KMS-11 (cell line): Measurements from ENCODE around the gene TMA16.
"Not testable (repeated sequence)": the region's sequence is repeated elsewhere in the genome, so short reads cannot be mapped to it uniquely, and the experiment has no call there.

Experiments
- H2AFZ ChIP-seq: fragments of 200-600 bp; sonication (generic); 2 replicates; pipeline ENCODE4 v1.6.1; 2016; ENCODE audit warnings: antibody characterized with exemption, mixed run types, low read depth
- H3K27ac ChIP-seq: fragments of 200-600 bp; sonication (generic); 2 replicates; pipeline ENCODE4 v1.6.1; 2016; ENCODE audit warnings: mild to moderate bottlenecking, mixed run types
- H3K27me3 ChIP-seq: fragments of 200-600 bp; sonication (generic); 2 replicates; pipeline ENCODE4 v1.6.1; 2017; ENCODE audit warnings: mild to moderate bottlenecking, low read depth, mixed run types, moderate library complexity; ENCODE audit not compliant: insufficient read depth
- H3K36me3 ChIP-seq: fragments of 200-600 bp; sonication (generic); 2 replicates; pipeline ENCODE4 v1.6.1; 2017; ENCODE audit warnings: mild to moderate bottlenecking, mixed run types; ENCODE audit not compliant: insufficient read depth
- H3K4me1 ChIP-seq: fragments of 200-600 bp; sonication (generic); 2 replicates; pipeline ENCODE4 v1.6.1; 2016; ENCODE audit warnings: mild to moderate bottlenecking, low read depth, mixed run types; ENCODE audit not compliant: poor library complexity, severe bottlenecking
- H3K4me2 ChIP-seq: fragments of 200-600 bp; sonication (generic); 2 replicates; pipeline ENCODE4 v1.7.0; 2016; ENCODE audit warnings: mild to moderate bottlenecking, mixed run types
- H3K4me3 ChIP-seq: fragments of 200-600 bp; sonication (generic); IDR thresholded peaks from 2 replicates; pipeline ENCODE4 v1.6.1; 2017; ENCODE audit warnings: low read depth, low read length, mixed read lengths; ENCODE audit not compliant: insufficient read depth
- H3K79me2 ChIP-seq: fragments of 200-600 bp; sonication (generic); 2 replicates; pipeline ENCODE4 v1.6.1; 2016; ENCODE audit warnings: low read depth, mixed run types; ENCODE audit not compliant: insufficient read depth
- H3K9ac ChIP-seq: fragments of 200-600 bp; sonication (generic); 2 replicates; pipeline ENCODE4 v1.6.1; 2016; ENCODE audit warnings: mild to moderate bottlenecking, mixed run types
- H4K20me1 ChIP-seq: fragments of 200-600 bp; sonication (generic); 2 replicates; pipeline ENCODE4 v1.6.1; 2016; ENCODE audit warnings: mild to moderate bottlenecking, mixed run types; ENCODE audit not compliant: insufficient read depth
- TF ChIP-seq, protein P1 (sequence below): fragments of 200-600 bp; sonication (generic); conservative IDR thresholded peaks from 2 replicates; pipeline ENCODE4 v1.6.1; 2017; ENCODE audit warnings: low read depth, mild to moderate bottlenecking, antibody characterized with exemption, low read length, moderate library complexity, mixed read lengths

TMA16 gene

DNA sequence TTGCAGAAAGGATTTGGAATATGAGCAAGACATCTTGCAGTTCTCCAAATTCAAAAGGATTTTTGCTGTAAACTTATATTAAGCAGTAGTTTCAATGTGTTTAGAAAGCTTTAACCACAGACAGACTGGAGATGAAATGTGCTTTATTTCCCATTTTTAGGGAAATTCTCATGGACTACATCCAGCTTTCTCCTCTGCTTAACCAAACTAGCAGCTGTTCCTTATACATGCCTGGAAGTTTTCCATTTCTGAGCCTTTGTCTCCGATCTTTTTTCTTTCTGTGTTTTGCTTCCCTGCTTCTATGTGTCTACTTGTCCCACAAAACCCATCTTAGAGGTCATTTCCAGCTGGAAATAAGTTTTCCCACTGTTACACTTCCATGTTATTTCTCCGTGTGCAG, 41.6 kb downstream of the TMA16 start:
- H3K4me2 ChIP-seq, result no peak overlapping the region
- TF ChIP-seq, protein P1, sequence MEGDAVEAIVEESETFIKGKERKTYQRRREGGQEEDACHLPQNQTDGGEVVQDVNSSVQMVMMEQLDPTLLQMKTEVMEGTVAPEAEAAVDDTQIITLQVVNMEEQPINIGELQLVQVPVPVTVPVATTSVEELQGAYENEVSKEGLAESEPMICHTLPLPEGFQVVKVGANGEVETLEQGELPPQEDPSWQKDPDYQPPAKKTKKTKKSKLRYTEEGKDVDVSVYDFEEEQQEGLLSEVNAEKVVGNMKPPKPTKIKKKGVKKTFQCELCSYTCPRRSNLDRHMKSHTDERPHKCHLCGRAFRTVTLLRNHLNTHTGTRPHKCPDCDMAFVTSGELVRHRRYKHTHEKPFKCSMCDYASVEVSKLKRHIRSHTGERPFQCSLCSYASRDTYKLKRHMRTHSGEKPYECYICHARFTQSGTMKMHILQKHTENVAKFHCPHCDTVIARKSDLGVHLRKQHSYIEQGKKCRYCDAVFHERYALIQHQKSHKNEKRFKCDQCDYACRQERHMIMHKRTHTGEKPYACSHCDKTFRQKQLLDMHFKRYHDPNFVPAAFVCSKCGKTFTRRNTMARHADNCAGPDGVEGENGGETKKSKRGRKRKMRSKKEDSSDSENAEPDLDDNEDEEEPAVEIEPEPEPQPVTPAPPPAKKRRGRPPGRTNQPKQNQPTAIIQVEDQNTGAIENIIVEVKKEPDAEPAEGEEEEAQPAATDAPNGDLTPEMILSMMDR, result no peak
- H3K9ac ChIP-seq, result no peak overlapping the region
- H3K36me3 ChIP-seq, result no peaks in the 10 kb centered on the region
- H3K27ac ChIP-seq, result no peak overlapping the region
- no peaks in the 10 kb centered on the region for H3K79me2 ChIP-seq
- no peak overlapping the region for H2AFZ ChIP-seq
- no peaks in the 10 kb centered on the region for H4K20me1 ChIP-seq
- H3K4me3 ChIP-seq, result no peak overlapping the region
- no peaks in the 10 kb centered on the region for H3K27me3 ChIP-seq
- no peaks in the 10 kb centered on the region for H3K4me1 ChIP-seq

DNA sequence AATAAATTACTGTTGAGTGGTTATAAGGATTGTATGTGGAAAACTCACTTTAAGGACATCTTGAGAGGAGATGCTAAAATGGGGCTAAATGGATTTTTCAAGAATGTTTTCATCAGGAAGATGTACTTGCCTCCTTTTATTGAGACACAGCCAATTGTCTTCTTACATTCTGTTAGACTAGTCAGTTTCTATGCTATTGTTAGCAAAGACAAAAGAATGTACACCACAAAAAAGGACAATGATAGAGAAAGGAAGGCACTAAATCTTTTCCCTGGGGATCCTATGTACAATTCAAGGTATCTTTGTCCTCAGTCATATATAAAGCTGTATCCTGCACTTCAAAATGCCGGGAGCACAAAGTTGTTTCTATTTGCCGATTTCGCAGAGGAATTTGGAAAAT, 42.6 kb downstream of the TMA16 start:
- H3K4me2 ChIP-seq, result no peak overlapping the region
- H3K36me3 ChIP-seq, result no peaks in the 10 kb centered on the region
- H3K9ac ChIP-seq, result no peak overlapping the region
- no peak overlapping the region for H3K27ac ChIP-seq
- H3K27me3 ChIP-seq, result no peaks in the 10 kb centered on the region
- no peak overlapping the region for H3K4me3 ChIP-seq
- TF ChIP-seq, protein P1, result no peak
- no peaks in the 10 kb centered on the region for H3K4me1 ChIP-seq
- no peaks in the 10 kb centered on the region for H4K20me1 ChIP-seq
- no peak overlapping the region for H2AFZ ChIP-seq
- H3K79me2 ChIP-seq, result no peaks in the 10 kb centered on the region

DNA sequence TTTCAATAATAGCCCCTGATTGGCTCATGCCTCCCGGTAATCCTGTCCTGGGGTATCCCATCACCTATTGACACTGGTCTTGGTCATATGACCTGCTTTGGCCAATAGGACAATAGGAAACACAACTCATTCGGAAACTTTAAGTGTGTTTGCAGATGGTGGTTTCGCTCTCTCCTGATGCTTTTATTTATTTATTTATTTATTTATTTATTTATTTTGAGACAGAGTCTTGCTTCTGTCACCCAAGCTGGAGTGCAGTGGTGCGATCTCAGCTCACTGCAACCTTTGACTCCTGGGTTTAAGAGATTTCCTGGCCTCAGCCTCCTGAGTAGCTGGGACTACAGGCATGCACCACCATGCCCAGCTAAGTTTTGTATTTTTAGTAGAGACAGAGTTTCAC, 44.3 kb downstream of the TMA16 start:
- not testable (repeated sequence) for H3K27ac ChIP-seq, H3K9ac ChIP-seq, H4K20me1 ChIP-seq, H3K4me3 ChIP-seq, H2AFZ ChIP-seq, H3K4me2 ChIP-seq, H3K79me2 ChIP-seq, H3K4me1 ChIP-seq, H3K27me3 ChIP-seq, H3K36me3 ChIP-seq

DNA sequence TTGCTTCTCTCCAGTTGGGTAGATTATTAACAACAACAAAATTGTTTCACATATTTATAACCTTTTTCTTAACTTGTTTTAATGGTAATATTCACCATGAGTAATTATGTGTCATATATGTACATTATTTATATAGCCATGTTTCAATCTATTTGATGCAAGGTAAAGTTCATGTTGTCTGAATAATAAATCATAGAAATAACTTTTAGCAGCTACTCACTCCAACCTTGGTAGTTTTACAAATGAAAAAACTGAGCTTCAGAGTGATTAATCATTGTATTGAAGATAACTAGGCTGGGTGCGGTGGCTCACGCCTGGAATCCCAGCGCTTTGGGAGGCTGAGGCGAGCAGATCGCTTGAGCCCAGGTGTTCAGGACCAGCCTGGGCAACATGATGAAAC, 46.0 kb downstream of the TMA16 start:
- H2AFZ ChIP-seq, result no peak overlapping the region
- H3K27me3 ChIP-seq, result no peaks in the 10 kb centered on the region
- no peaks in the 10 kb centered on the region for H3K79me2 ChIP-seq
- H3K4me1 ChIP-seq, result peaks cover 13% of the 10 kb centered on the region
- H3K4me2 ChIP-seq, result no peak overlapping the region
- TF ChIP-seq, protein P1, result no peak
- H3K4me3 ChIP-seq, result no peak overlapping the region
- H3K27ac ChIP-seq, result no peak overlapping the region
- H3K36me3 ChIP-seq, result no peaks in the 10 kb centered on the region
- H4K20me1 ChIP-seq, result no peaks in the 10 kb centered on the region
- H3K9ac ChIP-seq, result no peak overlapping the region

DNA sequence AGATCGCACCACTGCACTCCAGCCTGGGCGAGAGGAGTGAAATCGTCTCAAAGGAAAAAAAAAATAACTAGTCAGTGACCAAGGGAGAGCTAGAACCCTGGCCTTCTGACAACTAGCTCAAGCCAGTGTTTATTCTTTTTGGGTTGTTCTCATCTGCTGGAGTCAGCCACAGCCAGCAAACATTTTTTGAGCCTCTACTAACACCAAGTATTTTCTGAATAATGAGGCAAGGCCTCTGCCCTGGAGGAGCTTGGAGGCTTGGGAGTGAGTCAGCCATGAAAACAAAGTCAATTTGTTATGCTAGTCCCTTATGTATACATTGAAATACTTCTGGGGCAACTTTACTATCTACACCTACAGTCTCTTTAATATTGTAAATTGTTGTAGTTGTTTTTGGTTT, 46.5 kb downstream of the TMA16 start:
- no peak overlapping the region for H3K4me2 ChIP-seq
- TF ChIP-seq, protein P1, result no peak
- H3K9ac ChIP-seq, result no peak overlapping the region
- H3K4me3 ChIP-seq, result no peak overlapping the region
- H3K27me3 ChIP-seq, result no peaks in the 10 kb centered on the region
- no peaks in the 10 kb centered on the region for H4K20me1 ChIP-seq
- H3K79me2 ChIP-seq, result no peaks in the 10 kb centered on the region
- H3K27ac ChIP-seq, result no peak overlapping the region
- H3K4me1 ChIP-seq, result peaks cover 13% of the 10 kb centered on the region
- H3K36me3 ChIP-seq, result no peaks in the 10 kb centered on the region
- no peak overlapping the region for H2AFZ ChIP-seq
